ENCODE data around the gene COL1A1. TPM values are rescaled to one million over a fixed set of nuclear protein-coding genes. Genes with fewer than 3 reads are reported as not detected.

Gene COL1A1
- total RNA-seq, 1 experiment from 2014 or later: 23.4 TPM

- intact Hi-C loops (cut with micrococcal nuclease; ENCODE audit: unreplicated experiment): no loop called here
- H3K4me1 ChIP-seq: peaks cover 8% of the 10 kb centered on the region; the same call in 1 of the 2 replicates
- DNase-seq: no peak
- Mint-ChIP-seq H3K4me1 (ENCODE audit: low read depth, unreplicated experiment) (peaks cover 10% of the 10 kb centered on the region), H3K9me3 (ENCODE audit: unreplicated experiment) (no peaks in the 10 kb centered on the region), H3K4me3 (ENCODE audit: unreplicated experiment) (no peak overlapping the region), H3K36me3 (ENCODE audit: insufficient read depth, unreplicated experiment) (peaks cover 6% of the 10 kb centered on the region), H3K27me3 (ENCODE audit: insufficient read depth, unreplicated experiment) (no peaks in the 10 kb centered on the region), H3K27ac (ENCODE audit: unreplicated experiment) (no peak overlapping the region)
- no TSS peak for BruUV-seq (replicated peaks)
- CTCF ChIA-PET: interaction anchor here (1.0 to 1.4 kb wide), 2 partner anchors 11 to 24 kb away, joined by 3 read pairs; partner anchors contain the start of gene SGCA
- no peak for TF ChIP-seq CTCF (IDR thresholded peaks at IDR 0.05; ENCODE audit: insufficient read depth in 1 of 2, low read depth in 1 of 2, low read length in 1 of 2, severe bottlenecking in 1 of 2, unreplicated experiment in 1 of 2)
- H3K36me3 ChIP-seq (ENCODE audit: control insufficient read depth, insufficient read depth, low read length): no peaks in the 10 kb centered on the region
- POLR2A ChIA-PET: no interaction called here
- H3K27me3 ChIP-seq (replicated peaks; ENCODE audit: control insufficient read depth, insufficient read depth, low read length): no peaks in the 10 kb centered on the region
- no peak overlapping the region for H3K4me3 ChIP-seq (ENCODE audit: low read depth, low read length)
- H3K9me3 ChIP-seq: no peaks in the 10 kb centered on the region
Measured at GRCh38 chr17:50154604-50155003, 46.8 kb downstream of the COL1A1 start.

- Histone ChIP-seq H3K9me3 (no peaks in the 10 kb centered on the region), H3K36me3 (ENCODE audit: control insufficient read depth, insufficient read depth, low read length) (no peaks in the 10 kb centered on the region), H3K4me1 (peaks cover 8% of the 10 kb centered on the region; the same call in 1 of the 2 replicates), H3K4me3 (ENCODE audit: low read depth, low read length) (no peak overlapping the region), H3K27me3 (replicated peaks; ENCODE audit: control insufficient read depth, insufficient read depth, low read length) (no peaks in the 10 kb centered on the region)
- peaks cover 15% of the 10 kb centered on the region for H3K4me1 Mint-ChIP-seq (ENCODE audit: low read depth, unreplicated experiment)
- intact Hi-C loops (cut with micrococcal nuclease; ENCODE audit: unreplicated experiment): no loop called here
- no peak for TF ChIP-seq CTCF (IDR thresholded peaks at IDR 0.05; ENCODE audit: insufficient read depth in 1 of 2, low read depth in 1 of 2, low read length in 1 of 2, severe bottlenecking in 1 of 2, unreplicated experiment in 1 of 2)
- H3K4me3 Mint-ChIP-seq (ENCODE audit: unreplicated experiment): no peak overlapping the region
- peaks cover 6% of the 10 kb centered on the region for H3K36me3 Mint-ChIP-seq (ENCODE audit: insufficient read depth, unreplicated experiment)
- H3K27ac Mint-ChIP-seq (ENCODE audit: unreplicated experiment): no peak overlapping the region
- ChIA-PET CTCF (interaction anchor here (0.6 to 1.0 kb wide), 2 partner anchors 12 to 287 kb away, joined by 3 read pairs; partner anchors contain the start of gene SGCA), POLR2A (no interaction called here)
- DNase-seq: no peak
- H3K27me3 Mint-ChIP-seq (ENCODE audit: insufficient read depth, unreplicated experiment): no peaks in the 10 kb centered on the region
- no peaks in the 10 kb centered on the region for H3K9me3 Mint-ChIP-seq (ENCODE audit: unreplicated experiment)
- no TSS peak for BruUV-seq (replicated peaks)
Measured at GRCh38 chr17:50153650-50154575, 47.5 kb downstream of the COL1A1 start.

- Mint-ChIP-seq H3K36me3 (ENCODE audit: insufficient read depth, unreplicated experiment) (peaks cover 13% of the 10 kb centered on the region), H3K4me3 (ENCODE audit: unreplicated experiment) (no peak overlapping the region), H3K27me3 (ENCODE audit: insufficient read depth, unreplicated experiment) (no peaks in the 10 kb centered on the region), H3K9me3 (ENCODE audit: unreplicated experiment) (no peaks in the 10 kb centered on the region), H3K4me1 (ENCODE audit: low read depth, unreplicated experiment) (peaks cover 27% of the 10 kb centered on the region), H3K27ac (ENCODE audit: unreplicated experiment) (peak overlapping the region; percentile 69)
- Histone ChIP-seq H3K27me3 (replicated peaks; ENCODE audit: control insufficient read depth, insufficient read depth, low read length) (no peaks in the 10 kb centered on the region), H3K4me1 (peaks cover 18% of the 10 kb centered on the region), H3K4me3 (ENCODE audit: low read depth, low read length) (no peak overlapping the region), H3K36me3 (ENCODE audit: control insufficient read depth, insufficient read depth, low read length) (no peaks in the 10 kb centered on the region), H3K9me3 (no peaks in the 10 kb centered on the region)
- DNase-seq: no peak
- CTCF ChIA-PET: interaction anchor here (0.8 to 2.1 kb wide), 11 partner anchors 9 to 287 kb away, joined by 3 to 33 read pairs (median 6); partner anchors contain the start of genes LRRC59 and SGCA
- POLR2A ChIA-PET: interaction anchor here (1.3 kb wide), 2 partner anchors 364 to 389 kb away, joined by 3 to 4 read pairs; partner anchors contain the start of genes FAM117A and KAT7
- intact Hi-C loops (cut with micrococcal nuclease; ENCODE audit: unreplicated experiment): loop anchor here (1.0 kb wide), 1 partner anchor 9 kb away; no protein-coding TSS in a partner anchor
- TF ChIP-seq CTCF (IDR thresholded peaks at IDR 0.05; ENCODE audit: insufficient read depth in 1 of 2, low read depth in 1 of 2, low read length in 1 of 2, severe bottlenecking in 1 of 2, unreplicated experiment in 1 of 2): no peak
- no TSS peak for BruUV-seq (replicated peaks)
Measured at GRCh38 chr17:50152736-50153135, 48.7 kb downstream of the COL1A1 start.

Measured in Caco-2 (cell line).